ENCODE results near the gene CDC5L.

Gene CDC5L

GRCh38 chr6:44401138-44401537 lies 13.6 kb downstream of the CDC5L start:
- TF ChIP-seq POLR2AphosphoS5 (IDR thresholded peaks at IDR 0.05; ENCODE audit: low read depth, low read length) = no peak
- no peak for TF ChIP-seq REST (IDR thresholded peaks at IDR 0.05; ENCODE audit: insufficient read depth in 1 of 2, low read depth in 2 of 2, low read length in 2 of 2)
- no peak for TF ChIP-seq SIN3A (IDR thresholded peaks at IDR 0.05; ENCODE audit: borderline replicate concordance, insufficient read depth, low read length)
- TF ChIP-seq TAF1 (IDR thresholded peaks at IDR 0.05; ENCODE audit: borderline replicate concordance, insufficient read depth, low read length) = no peak
- TF ChIP-seq FOXP2 (optimal IDR thresholded peaks at IDR 0.05; ENCODE audit: borderline replicate concordance, extremely low read depth, extremely low read length, insufficient read depth) = no peak

- TF ChIP-seq TAF1 (IDR thresholded peaks at IDR 0.05; ENCODE audit: borderline replicate concordance, insufficient read depth, low read length) (no peak), SIN3A (IDR thresholded peaks at IDR 0.05; ENCODE audit: borderline replicate concordance, insufficient read depth, low read length) (no peak)
Observed at GRCh38 chr6:44404022-44404714, 16.7 kb downstream of the CDC5L start.

GRCh38 chr6:44404715-44405099 lies 17.2 kb downstream of the CDC5L start:
- TF ChIP-seq POLR2AphosphoS5 (IDR thresholded peaks at IDR 0.05; ENCODE audit: low read depth, low read length) (no peak), FOXP2 (optimal IDR thresholded peaks at IDR 0.05; ENCODE audit: borderline replicate concordance, extremely low read depth, extremely low read length, insufficient read depth) (no peak), TAF1 (IDR thresholded peaks at IDR 0.05; ENCODE audit: borderline replicate concordance, insufficient read depth, low read length) (no peak), REST (IDR thresholded peaks at IDR 0.05; ENCODE audit: insufficient read depth in 1 of 2, low read depth in 2 of 2, low read length in 2 of 2) (no peak), SIN3A (IDR thresholded peaks at IDR 0.05; ENCODE audit: borderline replicate concordance, insufficient read depth, low read length) (no peak)

GRCh38 chr6:44407951-44408670 lies 20.6 kb downstream of the CDC5L start:
- TF ChIP-seq POLR2AphosphoS5 (IDR thresholded peaks at IDR 0.05; ENCODE audit: low read depth, low read length) (no peak), REST (IDR thresholded peaks at IDR 0.05; ENCODE audit: insufficient read depth in 1 of 2, low read depth in 2 of 2, low read length in 2 of 2) (no peak), TAF1 (IDR thresholded peaks at IDR 0.05; ENCODE audit: borderline replicate concordance, insufficient read depth, low read length) (no peak)

- TF ChIP-seq POLR2AphosphoS5 (IDR thresholded peaks at IDR 0.05; ENCODE audit: low read depth, low read length) (no peak), FOXP2 (optimal IDR thresholded peaks at IDR 0.05; ENCODE audit: borderline replicate concordance, extremely low read depth, extremely low read length, insufficient read depth) (no peak), SIN3A (IDR thresholded peaks at IDR 0.05; ENCODE audit: borderline replicate concordance, insufficient read depth, low read length) (no peak), REST (IDR thresholded peaks at IDR 0.05; ENCODE audit: insufficient read depth in 1 of 2, low read depth in 2 of 2, low read length in 2 of 2) (no peak), TAF1 (IDR thresholded peaks at IDR 0.05; ENCODE audit: borderline replicate concordance, insufficient read depth, low read length) (no peak)
Observed at GRCh38 chr6:44409207-44409794, 21.8 kb downstream of the CDC5L start.
